GM18502 (cell line): ENCODE measurements around the gene SNTG2.
A peak's percentile ranks its signal among the peaks of the same experiment; 100 is the strongest.

ENCODE experiments used
- ATAC-seq: cut with Tn5 transposase; IDR thresholded peaks from one replicate; pipeline ENCODE4 v1.9.1; 2021; ENCODE audit warnings: mild to moderate bottlenecking; ENCODE audit not compliant: unreplicated experiment, poor library complexity

The SNTG2 gene

GRCh38 chr2:925711-926110, 24.9 kb upstream of the SNTG2 start:
- no peak for ATAC-seq

GRCh38 chr2:926259-926793, 24.3 kb upstream of the SNTG2 start:
- no peak for ATAC-seq

- no peak for ATAC-seq
These were observed 23.8 kb upstream of the SNTG2 start for GRCh38 chr2:926896-927295.

GRCh38 chr2:929011-929735, 21.5 kb upstream of the SNTG2 start:
- ATAC-seq: no peak

GRCh38 chr2:929925-930324, 20.7 kb upstream of the SNTG2 start:
- no peak for ATAC-seq

GRCh38 chr2:930935-931334, 19.7 kb upstream of the SNTG2 start:
- ATAC-seq: no peak

GRCh38 chr2:932320-933115, 18.1 kb upstream of the SNTG2 start:
- no peak for ATAC-seq

GRCh38 chr2:933734-934295, 16.8 kb upstream of the SNTG2 start:
- ATAC-seq: no peak

GRCh38 chr2:937530-937929, 13.1 kb upstream of the SNTG2 start:
- no peak for ATAC-seq

GRCh38 chr2:938181-939005, 12.3 kb upstream of the SNTG2 start:
- ATAC-seq: no peak

GRCh38 chr2:939936-940601, 10.6 kb upstream of the SNTG2 start:
- no peak for ATAC-seq

GRCh38 chr2:941871-942270, 8.8 kb upstream of the SNTG2 start:
- ATAC-seq: no peak

- ATAC-seq: no peak
These were observed 7.7 kb upstream of the SNTG2 start for GRCh38 chr2:942775-943460.

GRCh38 chr2:943461-943797, 7.2 kb upstream of the SNTG2 start:
- no peak for ATAC-seq

- no peak for ATAC-seq
These were observed 6.8 kb upstream of the SNTG2 start for GRCh38 chr2:943821-944220.

- no peak for ATAC-seq
These were observed 6.0 kb upstream of the SNTG2 start for GRCh38 chr2:944693-945092.

GRCh38 chr2:945104-945503, 5.5 kb upstream of the SNTG2 start:
- no peak for ATAC-seq

- peak; percentile 64 for ATAC-seq
These were observed 4.3 kb upstream of the SNTG2 start for GRCh38 chr2:946073-946948.
